Stimulated activated CD8-positive, alpha-beta memory T cell treated with anti-CD3 and anti-CD28 coated beads, Interleukin-2, amount 100 ng/mL, for 1 hour (primary cell): ENCODE results near the gene ANKRD49.

ENCODE experiments used
- DNase-seq, 2 donors: peaks; one replicate each; pipeline ENCODE4 v3.0.0-alpha.2; 2020; ENCODE audit warnings: low read depth in 2 of 2

Gene ANKRD49

GRCh38 chr11:94543695-94544645, 50.2 kb downstream of the ANKRD49 start, which contains the start of gene FUT4:
Gene FUT4 (plus strand): TSS chr11:94543921. CDS start chr11:94544134, 213 bp downstream.
- DNase-seq = peak; percentile 26 to 43

GRCh38 chr11:94544646-94545263, 51.0 kb downstream of the ANKRD49 start:
- DNase-seq = no peak

- no peak for DNase-seq
These were observed 51.7 kb downstream of the ANKRD49 start for GRCh38 chr11:94545264-94546161.

DNA sequence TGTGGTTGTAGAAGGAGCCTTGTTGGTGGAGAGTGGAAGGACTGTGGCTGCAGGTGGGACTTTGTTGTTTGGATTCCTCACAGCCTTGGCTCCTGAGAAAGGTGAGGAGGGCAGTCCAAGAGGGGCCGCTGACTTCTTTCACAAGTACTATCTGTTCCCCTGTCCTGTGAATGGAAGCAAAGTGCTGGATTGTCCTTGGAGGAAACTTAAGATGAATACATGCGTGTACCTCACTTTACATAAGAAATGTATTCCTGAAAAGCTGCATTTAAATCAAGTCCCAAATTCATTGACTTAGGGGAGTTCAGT, 52.3 kb downstream of the ANKRD49 start:
- DNase-seq = no peak

- no peak for DNase-seq
These were observed 53.1 kb downstream of the ANKRD49 start for GRCh38 chr11:94546886-94547285.

DNA sequence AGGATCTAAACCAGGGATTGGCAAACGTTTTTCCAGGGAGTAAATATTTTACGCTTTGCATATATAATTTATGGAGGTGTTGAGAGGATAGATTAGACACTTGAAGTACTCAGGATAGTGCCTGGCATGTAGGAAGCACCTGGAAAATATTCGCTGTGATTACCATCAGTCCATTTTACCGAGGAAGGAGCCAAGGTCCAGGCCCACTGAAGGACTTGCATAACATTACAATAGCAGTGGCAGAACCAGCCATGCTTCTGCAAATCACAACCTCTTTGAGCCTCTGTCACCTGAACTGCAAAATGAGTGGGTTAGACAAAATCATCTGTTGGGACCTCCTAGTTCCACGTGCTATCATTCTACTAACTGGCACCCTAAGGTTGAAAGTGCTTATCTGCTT, 55.4 kb downstream of the ANKRD49 start:
- DNase-seq = no peak
